Esophagus (tissue), 2 donors: ENCODE measurements around the gene NKAPL. TPM values are rescaled to one million over a fixed set of nuclear protein-coding genes. Genes with fewer than 3 reads are reported as not detected.

Source experiments
- H3K27ac ChIP-seq, 2 donors: one replicate each; pipeline ENCODE4 v1.5.1; 2013; ENCODE audit warnings: low read depth in 2 of 2, mild to moderate bottlenecking in 2 of 2, inconsistent platforms in 1 of 2, low read length in 1 of 2, moderate library complexity in 1 of 2
- H3K27me3 ChIP-seq, 2 donors: one replicate each; pipeline ENCODE4 v1.6.1; 2013; ENCODE audit warnings: low read length in 2 of 2, control low read depth in 1 of 2, mild to moderate bottlenecking in 1 of 2; ENCODE audit not compliant: insufficient read depth in 2 of 2, control insufficient read depth in 1 of 2
- H3K36me3 ChIP-seq, 2 donors: one replicate each; pipeline ENCODE4 v1.6.1; 2013; ENCODE audit warnings: low read length in 1 of 2; ENCODE audit not compliant: control insufficient read depth in 2 of 2, insufficient read depth in 2 of 2
- H3K4me1 ChIP-seq, 2 donors: one replicate each; pipeline ENCODE4 v1.6.1; 2013; ENCODE audit warnings: low read length in 1 of 2; ENCODE audit not compliant: control insufficient read depth in 2 of 2, insufficient read depth in 2 of 2
- H3K4me3 ChIP-seq, 2 donors: one replicate each; pipeline ENCODE4 v1.5.1; 2013; ENCODE audit warnings: low read length in 2 of 2, mild to moderate bottlenecking in 2 of 2, low read depth in 1 of 2, moderate library complexity in 1 of 2
- H3K9me3 ChIP-seq, 2 donors: one replicate each; pipeline ENCODE4 v1.6.1; 2013; ENCODE audit warnings: mild to moderate bottlenecking in 2 of 2, low read depth in 1 of 2, low read length in 1 of 2, moderate library complexity in 1 of 2; ENCODE audit not compliant: control insufficient read depth in 2 of 2, insufficient read depth in 1 of 2
- WGBS, 2 donors: extraction: QIAGEN DNeasy Blood & Tissue Kit; methylation state at CpG; one replicate each; pipeline ENCODE4 v1.1.7; 2013; 5-methylcytosine and 5-hydroxymethylcytosine counted together
- polyA plus RNA-seq, 2 donors: library from polyadenylated mRNA; stranded (reverse); fragments of 200-250 nt; gene quantifications; one replicate each; pipeline ENCODE4 v1.2.3, GENCODE V29; 2013
- donor health status: healthy with polysubstance abuse.
- donor health status: Bipolar disorder and iron deficiency.

Gene NKAPL
- polyA plus RNA-seq, 2 donors = 0.53 to 0.85 TPM

- Histone ChIP-seq H3K27me3 (no peaks in the 10 kb centered on the region), H3K27ac (no peak overlapping the region), H3K9me3 (peaks cover 0 to 6% of the 10 kb centered on the region in 2 donors), H3K4me3 (no peak overlapping the region), H3K4me1 (no peaks in the 10 kb centered on the region), H3K36me3 (no peaks in the 10 kb centered on the region)
- WGBS, 2 donors = 54 to 67% methylated on average over 4 of the region's 4 CpGs
These were observed 5.8 kb downstream of the NKAPL start for GRCh38 chr6:28264834-28265401.

DNA sequence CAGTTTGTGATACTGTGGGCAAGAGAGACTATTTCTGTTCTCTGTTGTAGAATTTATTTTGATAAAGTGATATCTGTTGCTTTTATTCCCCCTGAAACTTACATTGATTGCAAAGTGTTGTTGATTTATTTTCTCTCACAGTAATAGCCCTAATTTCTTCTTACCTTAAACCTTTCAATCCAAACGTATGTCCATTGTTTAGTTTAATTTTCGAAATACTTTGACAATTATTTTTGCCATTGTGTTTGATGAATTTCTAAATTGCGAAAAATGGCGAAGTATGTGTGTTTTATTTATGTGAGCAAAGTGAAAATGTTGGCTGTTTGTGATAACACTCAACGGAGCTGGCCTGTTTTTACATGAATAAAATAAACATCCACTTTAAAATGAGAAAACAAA is 7.5 kb downstream of the NKAPL start:
- Histone ChIP-seq H3K27ac (no peak overlapping the region), H3K4me1 (no peaks in the 10 kb centered on the region), H3K4me3 (peak overlapping the region in 1 of 2 donors; percentile 76), H3K27me3 (no peaks in the 10 kb centered on the region), H3K36me3 (no peaks in the 10 kb centered on the region), H3K9me3 (peaks cover 0 to 3% of the 10 kb centered on the region in 2 donors)
- WGBS, 2 donors = 7 to 8% methylated on average over 5 of the region's 5 CpGs

DNA sequence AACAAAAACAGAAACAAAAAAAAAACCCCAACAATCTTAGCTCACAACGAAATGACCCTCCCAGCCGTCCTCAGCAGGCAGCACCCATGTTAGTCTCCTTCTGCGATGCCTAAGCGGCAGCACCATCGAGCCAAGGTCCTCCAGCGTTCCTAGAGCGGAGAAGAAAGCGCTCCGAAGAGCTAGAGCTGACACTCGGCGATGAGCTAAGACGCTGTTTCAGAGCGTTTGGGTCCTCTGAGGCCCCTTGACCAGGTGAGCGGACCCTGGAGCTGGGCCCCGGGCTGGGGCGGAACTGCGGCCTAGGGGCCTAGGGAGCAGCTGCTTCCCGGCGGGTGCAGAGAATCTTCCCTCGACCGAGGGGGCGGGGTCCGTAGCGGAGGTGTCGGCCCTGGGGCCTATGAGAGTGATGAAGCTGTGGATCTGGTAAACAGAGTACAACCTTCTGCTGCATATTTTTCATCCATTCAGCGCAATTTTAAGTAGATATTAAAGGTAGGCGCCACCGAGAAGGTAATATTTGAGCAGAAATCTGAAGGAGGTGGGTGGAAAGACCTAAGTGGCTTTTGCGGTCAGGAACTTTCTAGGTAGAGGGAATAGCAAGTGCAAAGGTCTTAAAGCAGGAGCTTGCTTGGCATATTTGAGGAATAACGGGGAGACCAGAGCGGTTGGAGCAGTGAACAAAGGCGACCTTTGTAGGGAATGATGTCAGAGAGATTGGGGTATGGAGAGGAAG is 8.0 kb downstream of the NKAPL start, which contains the start of gene ZSCAN26:
Gene ZSCAN26, plus strand, starts transcription at position 182 of the 733 bp plus-strand sequence. CDS start 4,777 bp downstream, outside the sequence.
- peak within 1 kb of the TSS; percentile 80 to 91 for H3K27ac ChIP-seq
- no peaks in the 10 kb centered on the region for H3K4me1 ChIP-seq
- no peaks in the 10 kb centered on the region for H3K27me3 ChIP-seq
- 0 to 1% methylated on average over 32 of the region's 32 CpGs for WGBS, 2 donors
- H3K9me3 ChIP-seq = no peaks in the 10 kb centered on the region
- H3K4me3 ChIP-seq = peak within 1 kb of the TSS; percentile 76 to 88
- H3K36me3 ChIP-seq = peaks cover 0 to 3% of the 10 kb centered on the region in 2 donors

DNA sequence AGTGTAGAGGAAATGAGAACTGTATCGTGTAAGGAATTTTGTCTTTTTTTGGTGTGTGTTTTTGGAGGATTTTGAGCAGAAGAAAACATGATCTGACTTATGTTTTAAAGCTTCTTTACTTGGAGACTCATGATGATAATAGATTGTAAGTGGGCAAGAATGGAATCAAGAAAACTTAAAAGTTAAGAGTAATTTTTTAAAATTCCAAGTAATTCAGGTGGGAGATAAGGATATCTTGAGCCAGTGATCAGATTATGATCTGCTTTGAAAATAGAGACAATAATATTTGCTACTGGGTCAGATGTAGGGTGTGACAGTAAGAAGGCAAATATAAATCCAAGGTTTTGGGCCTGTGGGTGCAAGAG is 8.6 kb downstream of the NKAPL start:
- Histone ChIP-seq H3K27ac (no peak overlapping the region), H3K27me3 (no peaks in the 10 kb centered on the region), H3K9me3 (no peaks in the 10 kb centered on the region), H3K4me3 (peak overlapping the region; percentile 76 to 88), H3K4me1 (no peaks in the 10 kb centered on the region), H3K36me3 (peaks cover 0 to 4% of the 10 kb centered on the region in 2 donors)
- WGBS, 2 donors = 1 to 2% methylated on average over 1 of the region's 1 CpG

DNA sequence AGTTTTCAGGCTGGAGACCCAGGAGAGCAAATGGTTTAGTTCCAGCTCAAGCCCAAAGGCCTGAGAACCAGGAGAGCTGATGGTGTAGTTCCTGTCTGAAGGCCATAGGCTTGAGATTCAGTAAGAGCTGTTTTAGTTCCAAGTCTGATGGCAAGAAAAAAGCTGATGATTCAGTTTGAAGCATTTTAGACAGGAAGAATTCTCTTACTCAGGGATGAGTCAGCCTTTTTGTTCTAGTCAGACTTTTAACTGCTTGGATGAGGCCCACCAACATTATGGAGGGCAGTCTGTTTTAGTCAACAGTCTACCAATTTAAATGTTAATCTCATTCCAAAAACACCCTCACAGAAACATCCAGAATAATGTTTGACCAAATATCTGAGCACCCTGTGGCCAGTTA is 10.4 kb downstream of the NKAPL start:
- no peak overlapping the region for H3K4me3 ChIP-seq
- peaks cover 0 to 5% of the 10 kb centered on the region in 2 donors for H3K36me3 ChIP-seq
- no peaks in the 10 kb centered on the region for H3K27me3 ChIP-seq
- H3K27ac ChIP-seq = no peak overlapping the region
- H3K4me1 ChIP-seq = no peaks in the 10 kb centered on the region
- no peaks in the 10 kb centered on the region for H3K9me3 ChIP-seq

GRCh38 chr6:28274888-28275287 is 15.8 kb downstream of the NKAPL start:
- Histone ChIP-seq H3K4me3 (no peak overlapping the region), H3K4me1 (no peaks in the 10 kb centered on the region), H3K9me3 (no peaks in the 10 kb centered on the region), H3K27ac (no peak overlapping the region), H3K27me3 (no peaks in the 10 kb centered on the region), H3K36me3 (peaks cover 2 to 14% of the 10 kb centered on the region in 2 donors)

DNA sequence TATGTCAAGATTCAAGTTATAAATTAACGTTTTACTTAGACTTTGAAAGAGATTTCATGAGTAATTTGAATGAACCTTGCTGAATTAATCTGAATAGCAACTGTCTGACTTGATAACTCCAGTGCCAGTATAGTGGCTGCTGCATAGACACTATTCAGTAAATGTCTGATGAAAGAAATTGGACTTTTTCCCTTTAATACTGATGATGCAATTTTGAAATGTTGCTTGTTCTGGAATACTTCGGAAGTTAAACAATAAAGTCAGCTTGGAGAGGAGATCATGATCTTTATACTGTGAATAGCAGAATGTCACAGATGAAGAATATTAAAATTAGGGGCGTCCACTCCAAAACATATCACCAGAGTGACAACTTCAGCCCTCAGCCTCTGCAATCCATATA is 18.6 kb downstream of the NKAPL start:
- Histone ChIP-seq H3K4me1 (no peaks in the 10 kb centered on the region), H3K4me3 (no peak overlapping the region), H3K27me3 (no peaks in the 10 kb centered on the region), H3K27ac (no peak overlapping the region), H3K9me3 (no peaks in the 10 kb centered on the region), H3K36me3 (peaks cover 2 to 9% of the 10 kb centered on the region in 2 donors)
- WGBS, 2 donors = 69 to 72% methylated on average over 3 of the region's 3 CpGs

- H3K27ac ChIP-seq = no peak overlapping the region
- peaks cover 0 to 9% of the 10 kb centered on the region in 2 donors for H3K36me3 ChIP-seq
- peaks cover 0 to 3% of the 10 kb centered on the region in 2 donors for H3K9me3 ChIP-seq
- WGBS, 2 donors = 41 to 48% methylated on average over 3 of the region's 3 CpGs
- H3K4me1 ChIP-seq = no peaks in the 10 kb centered on the region
- H3K27me3 ChIP-seq = no peaks in the 10 kb centered on the region
- H3K4me3 ChIP-seq = peak overlapping the region in 1 of 2 donors; percentile 63
These were observed 21.6 kb downstream of the NKAPL start for GRCh38 chr6:28280595-28281287.

DNA sequence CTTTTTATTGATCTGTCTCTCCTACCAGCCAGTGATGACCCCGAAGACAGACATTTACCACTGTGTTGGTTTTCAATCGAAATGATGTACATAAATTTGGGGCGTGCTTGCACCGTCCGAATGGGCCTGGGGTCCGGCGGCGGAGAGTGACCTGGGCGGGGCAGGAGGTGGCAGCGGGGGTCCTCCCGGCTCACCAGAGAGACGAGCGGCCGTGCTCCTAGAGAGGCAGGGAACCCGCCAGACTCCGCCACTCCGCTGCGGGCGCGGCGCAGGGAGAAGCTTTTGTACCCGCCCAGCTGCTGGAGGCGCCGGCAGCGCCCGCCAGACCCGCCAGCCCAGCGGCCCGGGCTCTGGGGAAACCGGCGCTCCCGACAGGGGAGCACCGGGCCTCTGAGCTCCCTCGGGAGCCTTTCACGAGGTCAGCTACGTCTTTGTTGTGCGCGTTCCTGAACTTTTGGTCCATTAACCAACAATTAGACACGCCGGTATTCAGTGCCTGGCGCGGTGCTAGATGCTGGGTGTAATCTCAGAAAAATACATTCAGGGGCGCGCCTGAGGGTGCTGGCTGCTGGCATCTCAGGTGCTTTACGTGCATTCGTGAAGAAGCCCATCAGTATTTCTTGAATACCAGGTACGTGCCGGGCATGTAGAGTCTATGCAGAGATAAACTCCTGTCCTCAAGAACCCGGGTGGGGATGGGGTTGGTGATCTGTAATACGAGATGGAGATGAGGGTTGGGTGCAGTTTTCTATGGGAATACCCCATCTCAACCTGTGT is 22.4 kb downstream of the NKAPL start, which contains the start of gene PGBD1:
Gene PGBD1, plus strand, starts transcription at position 285 of the 777 bp plus-strand sequence. CDS start 2,242 bp downstream, outside the sequence.
- peaks cover 0 to 5% of the 10 kb centered on the region in 2 donors for H3K36me3 ChIP-seq
- 1% methylated on average over 50 of the region's 50 CpGs for WGBS, 2 donors
- H3K4me3 ChIP-seq = peak within 1 kb of the TSS; percentile 56 to 63
- peaks cover 0 to 3% of the 10 kb centered on the region in 2 donors for H3K9me3 ChIP-seq
- H3K4me1 ChIP-seq = no peaks in the 10 kb centered on the region
- no peak within 1 kb of the TSS for H3K27ac ChIP-seq
- H3K27me3 ChIP-seq = no peaks in the 10 kb centered on the region
